ENCODE results near the gene CRYAA.

GRCh38 chr21:43190951-43191350 lies 22.1 kb downstream of the CRYAA start:
- TF ChIP-seq CTCF (IDR thresholded peaks at IDR 0.05) (no peak), POLR2A (IDR thresholded peaks at IDR 0.05) (no peak)

Data from lower leg skin (tissue), 3 donors.